IPS DF 19.7 (cell line): ENCODE data around the gene PDRG1.

Experiments used
- DNase-seq: peaks from one replicate; pipeline ENCODE4 v3.0.0-alpha.2; 2013; ENCODE audit warnings: low read depth, low spot score

The PDRG1 gene

GRCh38 chr20:31907046-31907445, 44.8 kb downstream of the PDRG1 start:
- no peak for DNase-seq

DNA sequence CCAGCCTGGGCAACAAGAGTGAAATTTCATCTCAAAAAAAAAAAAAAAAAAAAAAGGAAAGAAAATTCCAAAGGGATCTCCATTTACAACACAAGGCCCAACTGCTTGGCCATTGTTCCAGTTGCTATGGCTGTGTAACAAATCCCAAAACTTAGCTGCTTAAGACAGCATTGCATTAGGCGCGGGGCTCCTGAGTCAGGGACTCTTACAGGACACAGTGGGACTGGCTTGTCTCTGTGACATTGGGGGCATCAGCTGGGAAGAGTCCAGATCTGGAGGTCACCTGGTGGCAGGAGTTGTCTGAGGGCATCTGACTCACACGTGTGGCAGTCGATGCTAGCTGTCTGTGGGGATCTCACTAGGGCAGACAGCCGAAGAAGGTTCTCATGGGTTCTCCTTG, 45.8 kb downstream of the PDRG1 start:
- peak; percentile 50 for DNase-seq

DNA sequence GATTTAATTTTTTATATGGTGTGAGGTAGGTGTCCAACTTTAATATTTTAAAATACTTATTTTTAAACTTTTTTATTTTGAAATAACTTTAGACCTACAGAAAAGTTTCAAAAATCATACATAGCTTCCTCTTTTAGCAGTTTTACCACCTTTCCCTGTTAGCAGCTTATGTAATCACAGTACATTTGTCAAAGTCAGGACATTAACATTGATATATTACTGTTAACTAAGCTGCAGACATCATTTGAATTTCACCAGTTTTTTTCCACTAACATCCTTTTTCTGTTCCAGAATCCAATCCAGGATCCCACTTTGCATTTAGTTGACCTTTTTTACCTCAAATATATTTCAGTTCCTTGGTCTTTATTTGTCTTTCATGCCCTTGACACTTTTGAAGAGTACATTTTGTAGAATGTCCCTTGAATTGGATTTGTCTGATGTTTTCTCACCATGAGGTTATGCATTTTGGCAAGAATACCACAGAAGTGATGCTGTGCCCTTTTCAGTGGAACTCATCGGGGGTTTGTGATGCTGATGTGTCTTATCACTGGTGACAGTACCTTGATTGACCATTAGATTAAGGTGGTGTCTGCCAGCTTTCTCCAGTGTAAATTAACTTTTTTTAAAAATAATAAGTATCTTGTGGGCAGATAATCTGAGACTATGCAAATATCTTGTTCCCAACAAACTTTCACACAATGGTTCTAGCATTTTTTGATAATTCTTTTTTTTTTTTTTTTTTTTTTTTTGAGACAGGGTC, 48.0 kb downstream of the PDRG1 start:
- no peak for DNase-seq

- no peak for DNase-seq
Observed at GRCh38 chr20:31901615-31902014, 50.2 kb downstream of the PDRG1 start.

- no peak for DNase-seq
Observed at GRCh38 chr20:31897541-31897940, 54.3 kb downstream of the PDRG1 start.

DNA sequence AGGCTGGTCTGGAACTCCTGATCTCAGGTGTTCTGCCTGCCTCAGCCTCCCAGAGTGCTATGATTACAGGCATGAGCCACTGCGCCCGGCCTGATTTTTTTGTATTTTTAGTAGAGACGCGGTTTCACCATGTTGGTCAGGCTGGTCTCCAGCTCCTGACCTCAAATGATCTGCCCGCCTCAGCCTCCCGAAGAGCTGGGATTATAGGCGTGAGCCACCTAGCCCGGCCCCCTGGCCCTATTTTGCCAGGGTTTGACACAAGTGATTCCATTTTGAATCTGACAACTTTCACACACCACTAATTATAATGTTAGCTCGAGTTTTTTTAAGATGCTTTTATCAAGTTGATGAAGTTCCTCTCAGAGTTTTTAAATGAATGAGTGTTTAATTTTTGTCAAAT, 55.8 kb downstream of the PDRG1 start:
- DNase-seq: no peak

- DNase-seq: no peak
Observed at GRCh38 chr20:31894980-31895675, 56.7 kb downstream of the PDRG1 start.
